Ovary (tissue), 3 donors: Measurements from ENCODE around the gene RGS4.

ENCODE experiments used
- CTCF ChIP-seq, 3 donors: fragments of 450-650 bp in 2 of 3; fragments of 200-600 bp in 1 of 3; IDR thresholded peaks; one replicate each; pipeline versions ENCODE4 v1.5.1 to v1.8.0; 2016 to 2022; ENCODE audit warnings: antibody characterized with exemption in 3 of 3, mild to moderate bottlenecking in 1 of 3
- EP300 ChIP-seq: sonication (generic); formaldehyde crosslinking; IDR thresholded peaks from one replicate; pipeline ENCODE4 v1.6.1; 2017; ENCODE audit warnings: antibody characterized with exemption
- POLR2A ChIP-seq: fragments of 450-650 bp; IDR thresholded peaks from one replicate; pipeline ENCODE4 v1.6.1; 2017; ENCODE audit warnings: antibody characterized with exemption, mild to moderate bottlenecking, moderate library complexity
- donor health status: DM: no; HTN: no; CAD: no.

- TF ChIP-seq CTCF (IDR thresholded peaks at IDR 0.05): no peak
- TF ChIP-seq EP300: no peak
- no peak for TF ChIP-seq POLR2A
Observed at GRCh38 chr1:163076446-163076845, 7.3 kb downstream of the RGS4 start.
